Esophagus muscularis mucosa (tissue), 4 donors: ENCODE data around the gene TMEM269.

Experiments used
- CTCF ChIP-seq, 3 experiments: fragments of 200-600 bp in 2 of 3; fragments of 450-650 bp in 1 of 3; sonication (generic) in 2 of 3; IDR thresholded peaks; one replicate each; pipeline ENCODE4 v1.5.1; 2017 to 2019; ENCODE audit warnings: antibody characterized with exemption in 3 of 3, mild to moderate bottlenecking in 2 of 3, moderate library complexity in 1 of 3
- EP300 ChIP-seq: sonication (generic); formaldehyde crosslinking; IDR thresholded peaks from one replicate; pipeline ENCODE4 v1.6.1; 2017; ENCODE audit warnings: antibody characterized with exemption
- POLR2AphosphoS5 ChIP-seq, 2 donors: sonication (generic); formaldehyde crosslinking; IDR thresholded peaks; one replicate each; pipeline ENCODE4 v1.6.1; 2017; ENCODE audit warnings: antibody characterized with exemption in 2 of 2

GRCh38 chr1:42784547-42784945 is 245 bp upstream of the TMEM269 start:
- TF ChIP-seq CTCF (IDR thresholded peaks at IDR 0.05) = no peak
- no peak for TF ChIP-seq EP300
- no peak for TF ChIP-seq POLR2AphosphoS5 (IDR thresholded peaks at IDR 0.05)
